Neural cell (in vitro differentiated cells): Measurements from ENCODE around the gene LKAAEAR1. TPM values are rescaled to one million over a fixed set of nuclear protein-coding genes. Genes with fewer than 3 reads are reported as not detected.

ENCODE experiments used
- H2AFZ ChIP-seq: fragments of 200-600, 300-800 bp; sonication (generic), shearing (Covaris generic); 2 replicates; pipeline ENCODE4 v1.6.0; 2014; ENCODE audit warnings: low read depth, mild to moderate bottlenecking, antibody characterized with exemption, low read length, moderate library complexity
- H3F3A ChIP-seq: fragments of 200-600 bp; shearing (Covaris generic); 2 replicates; pipeline ENCODE4 v1.6.1; 2016; ENCODE audit warnings: mild to moderate bottlenecking, moderate library complexity, mixed read lengths, antibody characterized with exemption, low read length; ENCODE audit not compliant: insufficient read depth, poor library complexity, severe bottlenecking
- H3K27ac ChIP-seq: fragments of 200-600, 300-800 bp; sonication (generic), shearing (Covaris generic); 2 replicates; pipeline ENCODE4 v1.5.1; 2014; ENCODE audit warnings: mild to moderate bottlenecking, low read length, moderate library complexity
- H3K27me3 ChIP-seq: fragments of 300-800, 200-600 bp; sonication (generic), shearing (Covaris generic); 2 replicates; pipeline ENCODE4 v1.6.0; 2014; ENCODE audit warnings: mild to moderate bottlenecking, low read depth, low read length, moderate library complexity; ENCODE audit not compliant: insufficient read depth
- H3K36me3 ChIP-seq: fragments of 300-800, 200-600 bp; sonication (generic), shearing (Covaris generic); 2 replicates; pipeline ENCODE4 v1.5.1; 2014; ENCODE audit warnings: mild to moderate bottlenecking, antibody characterized with exemption, low read length, moderate library complexity; ENCODE audit not compliant: insufficient read depth
- H3K4me2 ChIP-seq: fragments of 300-800, 200-600 bp; sonication (generic), shearing (Covaris generic); 2 replicates; pipeline ENCODE4 v1.6.0; 2014; ENCODE audit warnings: mild to moderate bottlenecking, low read length
- H3K4me3 ChIP-seq: fragments of 300-800, 200-600 bp; sonication (generic), shearing (Covaris generic); 2 replicates; pipeline ENCODE4 v1.5.1; 2014; ENCODE audit warnings: mild to moderate bottlenecking, low read length, moderate library complexity
- H3K79me2 ChIP-seq: fragments of 200-600 bp; shearing (Covaris generic); replicated peaks from 2 replicates; pipeline ENCODE4 v1.6.0; 2014; ENCODE audit warnings: mild to moderate bottlenecking, low read length, moderate library complexity; ENCODE audit not compliant: insufficient read depth
- H3K9ac ChIP-seq: fragments of 300-800, 200-600 bp; sonication (generic), shearing (Covaris generic); 2 replicates; pipeline ENCODE4 v1.6.1; 2016; ENCODE audit warnings: mild to moderate bottlenecking, low read length, mixed read lengths
- H3K9me2 ChIP-seq: fragments of 200-600 bp; shearing (Covaris generic); 2 replicates; pipeline ENCODE4 v1.6.1; 2016; ENCODE audit warnings: mild to moderate bottlenecking, low read length, mixed read lengths; ENCODE audit not compliant: insufficient read depth
- H3K9me3 ChIP-seq: fragments of 200-600, 300-800 bp; sonication (generic), shearing (Covaris generic); 2 replicates; pipeline ENCODE4 v1.6.1; 2016; ENCODE audit warnings: mild to moderate bottlenecking, mixed run types, low read length, moderate library complexity, mixed read lengths
- H4K20me1 ChIP-seq: fragments of 200-600 bp; shearing (Covaris generic); 2 replicates; pipeline ENCODE4 v1.6.1; 2016; ENCODE audit warnings: mild to moderate bottlenecking, mixed run types; ENCODE audit not compliant: insufficient read depth
- EP300 ChIP-seq: fragments of 450-650 bp; conservative IDR thresholded peaks from 2 replicates; pipeline ENCODE4 v1.6.1; 2014; ENCODE audit warnings: antibody characterized with exemption, mild to moderate bottlenecking, moderate library complexity; ENCODE audit not compliant: poor library complexity, severe bottlenecking
- EZH2 ChIP-seq: fragments of 200-600, 300-800 bp; shearing (Covaris generic), sonication (generic); IDR thresholded peaks from 2 replicates; pipeline ENCODE4 v1.6.1; 2014; ENCODE audit warnings: antibody characterized with exemption, low read length, borderline replicate concordance, mild to moderate bottlenecking; ENCODE audit not compliant: insufficient read depth, poor library complexity, severe bottlenecking
- MXI1 ChIP-seq: fragments of 450-650 bp; conservative IDR thresholded peaks from 2 replicates; pipeline ENCODE4 v1.6.1; 2014; ENCODE audit warnings: antibody characterized with exemption, mild to moderate bottlenecking; ENCODE audit not compliant: poor library complexity, severe bottlenecking
- POLR2AphosphoS5 ChIP-seq: IDR thresholded peaks from 2 replicates; pipeline ENCODE4 v1.6.1; 2012
- RAD21 ChIP-seq: fragments of 450-650 bp; conservative IDR thresholded peaks from 2 replicates; pipeline ENCODE4 v1.6.1; 2014; ENCODE audit warnings: antibody characterized with exemption, mild to moderate bottlenecking, moderate library complexity
- SMC3 ChIP-seq: fragments of 450-650 bp; conservative IDR thresholded peaks from 2 replicates; pipeline ENCODE4 v1.6.1; 2014; ENCODE audit warnings: antibody characterized with exemption, mild to moderate bottlenecking, moderate library complexity; ENCODE audit not compliant: poor library complexity
- TAF1 ChIP-seq: IDR thresholded peaks from 2 replicates; pipeline ENCODE4 v1.6.1; 2012; ENCODE audit warnings: low read depth
- polyA plus RNA-seq: library from polyadenylated mRNA; depleted of rRNA; stranded (reverse); fragments of >200 nt; gene quantifications from 2 replicates; pipeline ENCODE4 v1.2.3, GENCODE V29; 2014
- TF ChIP-seq, protein P1 (sequence below): fragments of 450-650 bp; IDR thresholded peaks from 2 replicates; pipeline ENCODE4 v1.5.1; 2014; ENCODE audit warnings: antibody characterized with exemption, mild to moderate bottlenecking, moderate library complexity; ENCODE audit not compliant: poor library complexity, severe bottlenecking
- TF ChIP-seq, protein P2 (sequence below): IDR thresholded peaks from 2 replicates; pipeline ENCODE4 v1.6.1; 2012; ENCODE audit warnings: borderline replicate concordance

LKAAEAR1 gene
- polyA plus RNA-seq, 1 donor from 2014 or later = 9.3 TPM

DNA sequence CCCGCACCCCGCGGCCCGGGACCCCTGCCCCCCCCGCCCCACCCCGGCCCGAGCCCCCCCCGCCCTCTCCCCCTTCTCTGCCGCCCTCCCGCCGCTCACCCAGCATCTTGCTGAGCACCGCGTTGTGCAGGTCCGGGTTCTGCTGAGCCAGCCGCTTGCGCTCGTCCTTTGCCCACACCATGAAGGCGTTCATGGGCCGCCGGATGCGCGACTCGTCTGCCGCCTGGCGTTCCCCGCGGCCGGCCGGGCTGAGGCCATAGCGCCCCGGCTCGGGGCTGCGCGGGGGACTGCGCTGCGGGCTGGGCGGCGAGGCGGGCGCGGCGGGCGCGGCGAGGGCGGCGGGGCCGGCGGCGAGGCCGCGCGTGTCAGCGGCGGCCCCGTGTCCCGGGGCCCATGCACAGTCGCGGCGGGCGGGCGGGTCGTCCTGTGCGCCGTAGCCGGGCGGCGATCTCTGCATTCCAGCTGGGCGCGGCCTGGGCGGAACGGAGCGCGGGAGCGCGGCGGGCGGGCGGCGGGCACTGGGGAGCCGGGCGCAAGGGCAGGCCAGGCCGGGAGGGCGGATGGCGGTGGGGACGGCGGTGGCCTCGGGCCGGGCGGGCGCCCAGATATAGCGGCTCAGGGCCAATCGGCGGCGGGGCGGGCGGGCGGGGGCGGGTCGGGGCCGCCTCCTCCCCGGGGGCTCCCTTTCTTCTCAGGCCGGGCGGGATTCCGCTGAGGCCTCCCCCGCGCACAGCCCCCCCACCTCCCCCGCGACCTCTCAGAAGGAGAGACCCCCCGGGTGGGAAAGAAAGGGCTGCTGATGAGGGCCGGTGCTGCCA, 34.9 kb downstream of the LKAAEAR1 start, which contains the start of gene SOX18:
SOX18 (minus strand) TSS at position 580 of the 818 bp plus-strand sequence; CDS start at position 457, 123 bp downstream.
- Histone ChIP-seq H3K27me3 (peaks cover 75% of the 10 kb centered on the region), H3K9me3 (no peaks in the 10 kb centered on the region), H3K36me3 (no peaks in the 10 kb centered on the region), H3K4me3 (peak within 1 kb of the TSS; percentile 40), H3K79me2 (no peaks in the 10 kb centered on the region), H3K27ac (no peak within 1 kb of the TSS), H4K20me1 (no peaks in the 10 kb centered on the region), H3K4me2 (no peak within 1 kb of the TSS), H3K9me2 (no peaks in the 10 kb centered on the region), H2AFZ (no peak within 1 kb of the TSS), H3K9ac (no peak within 1 kb of the TSS), H3F3A (no peaks in the 10 kb centered on the region)
- TF ChIP-seq, protein P1, sequence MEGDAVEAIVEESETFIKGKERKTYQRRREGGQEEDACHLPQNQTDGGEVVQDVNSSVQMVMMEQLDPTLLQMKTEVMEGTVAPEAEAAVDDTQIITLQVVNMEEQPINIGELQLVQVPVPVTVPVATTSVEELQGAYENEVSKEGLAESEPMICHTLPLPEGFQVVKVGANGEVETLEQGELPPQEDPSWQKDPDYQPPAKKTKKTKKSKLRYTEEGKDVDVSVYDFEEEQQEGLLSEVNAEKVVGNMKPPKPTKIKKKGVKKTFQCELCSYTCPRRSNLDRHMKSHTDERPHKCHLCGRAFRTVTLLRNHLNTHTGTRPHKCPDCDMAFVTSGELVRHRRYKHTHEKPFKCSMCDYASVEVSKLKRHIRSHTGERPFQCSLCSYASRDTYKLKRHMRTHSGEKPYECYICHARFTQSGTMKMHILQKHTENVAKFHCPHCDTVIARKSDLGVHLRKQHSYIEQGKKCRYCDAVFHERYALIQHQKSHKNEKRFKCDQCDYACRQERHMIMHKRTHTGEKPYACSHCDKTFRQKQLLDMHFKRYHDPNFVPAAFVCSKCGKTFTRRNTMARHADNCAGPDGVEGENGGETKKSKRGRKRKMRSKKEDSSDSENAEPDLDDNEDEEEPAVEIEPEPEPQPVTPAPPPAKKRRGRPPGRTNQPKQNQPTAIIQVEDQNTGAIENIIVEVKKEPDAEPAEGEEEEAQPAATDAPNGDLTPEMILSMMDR = no peak
- TF ChIP-seq TAF1 (no peak), EP300 (no peak), SMC3 (no peak), RAD21 (no peak)

DNA sequence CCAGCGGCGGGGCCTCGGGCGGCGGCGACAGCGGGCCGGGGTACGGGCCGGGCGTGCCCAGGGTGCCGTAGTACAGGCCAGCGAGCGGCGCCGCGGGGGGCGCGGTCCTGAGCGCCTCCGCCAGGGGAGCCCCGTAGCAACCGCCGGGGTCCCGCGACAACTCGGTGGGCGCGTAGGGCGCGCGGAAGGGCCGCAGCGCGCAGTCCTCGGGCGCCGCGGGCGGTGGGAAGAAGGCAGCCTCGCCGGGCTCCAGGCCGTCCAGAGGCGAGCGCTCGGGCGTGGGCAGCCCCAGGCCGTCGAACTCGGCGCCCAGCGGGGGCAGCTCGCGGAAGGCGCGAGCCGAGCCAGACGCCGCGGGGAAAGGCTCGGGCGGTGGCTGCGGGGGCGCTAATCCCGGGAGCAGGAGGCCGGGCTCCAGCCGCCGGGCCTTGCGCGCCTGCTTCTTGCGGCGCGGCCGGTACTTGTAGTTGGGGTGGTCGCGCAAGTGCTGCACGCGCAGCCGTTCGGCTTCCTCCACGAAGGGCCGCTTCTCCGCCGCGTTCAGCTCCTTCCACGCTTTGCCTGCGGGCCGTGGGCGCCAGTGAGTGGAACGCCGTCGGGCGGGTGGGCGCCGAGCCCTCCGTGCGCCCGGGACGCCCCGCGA, 35.7 kb downstream of the LKAAEAR1 start:
- H2AFZ ChIP-seq = no peak overlapping the region
- no peaks in the 10 kb centered on the region for H3K36me3 ChIP-seq
- H3K27ac ChIP-seq = no peak overlapping the region
- H3K9me2 ChIP-seq = no peaks in the 10 kb centered on the region
- H4K20me1 ChIP-seq = no peaks in the 10 kb centered on the region
- H3K4me3 ChIP-seq = peak overlapping the region; percentile 40
- no peaks in the 10 kb centered on the region for H3K79me2 ChIP-seq
- no peaks in the 10 kb centered on the region for H3K9me3 ChIP-seq
- H3K9ac ChIP-seq = no peak overlapping the region
- H3F3A ChIP-seq = no peaks in the 10 kb centered on the region
- TF ChIP-seq EZH2 (no peak), TAF1 (no peak), MXI1 (no peak), POLR2AphosphoS5 (no peak), SMC3 (no peak), EP300 (no peak), RAD21 (no peak)
- TF ChIP-seq, protein P1 = no peak
- TF ChIP-seq, protein P2, sequence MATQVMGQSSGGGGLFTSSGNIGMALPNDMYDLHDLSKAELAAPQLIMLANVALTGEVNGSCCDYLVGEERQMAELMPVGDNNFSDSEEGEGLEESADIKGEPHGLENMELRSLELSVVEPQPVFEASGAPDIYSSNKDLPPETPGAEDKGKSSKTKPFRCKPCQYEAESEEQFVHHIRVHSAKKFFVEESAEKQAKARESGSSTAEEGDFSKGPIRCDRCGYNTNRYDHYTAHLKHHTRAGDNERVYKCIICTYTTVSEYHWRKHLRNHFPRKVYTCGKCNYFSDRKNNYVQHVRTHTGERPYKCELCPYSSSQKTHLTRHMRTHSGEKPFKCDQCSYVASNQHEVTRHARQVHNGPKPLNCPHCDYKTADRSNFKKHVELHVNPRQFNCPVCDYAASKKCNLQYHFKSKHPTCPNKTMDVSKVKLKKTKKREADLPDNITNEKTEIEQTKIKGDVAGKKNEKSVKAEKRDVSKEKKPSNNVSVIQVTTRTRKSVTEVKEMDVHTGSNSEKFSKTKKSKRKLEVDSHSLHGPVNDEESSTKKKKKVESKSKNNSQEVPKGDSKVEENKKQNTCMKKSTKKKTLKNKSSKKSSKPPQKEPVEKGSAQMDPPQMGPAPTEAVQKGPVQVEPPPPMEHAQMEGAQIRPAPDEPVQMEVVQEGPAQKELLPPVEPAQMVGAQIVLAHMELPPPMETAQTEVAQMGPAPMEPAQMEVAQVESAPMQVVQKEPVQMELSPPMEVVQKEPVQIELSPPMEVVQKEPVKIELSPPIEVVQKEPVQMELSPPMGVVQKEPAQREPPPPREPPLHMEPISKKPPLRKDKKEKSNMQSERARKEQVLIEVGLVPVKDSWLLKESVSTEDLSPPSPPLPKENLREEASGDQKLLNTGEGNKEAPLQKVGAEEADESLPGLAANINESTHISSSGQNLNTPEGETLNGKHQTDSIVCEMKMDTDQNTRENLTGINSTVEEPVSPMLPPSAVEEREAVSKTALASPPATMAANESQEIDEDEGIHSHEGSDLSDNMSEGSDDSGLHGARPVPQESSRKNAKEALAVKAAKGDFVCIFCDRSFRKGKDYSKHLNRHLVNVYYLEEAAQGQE = no peak
- H3K4me2 ChIP-seq = no peak overlapping the region
- peaks cover 82% of the 10 kb centered on the region for H3K27me3 ChIP-seq
